T47D (cell line): ENCODE data around the gene SNTB2.

Experiments
- DNase-seq, 2 experiments: peaks; one replicate each; pipeline versions ENCODE4 v3.0.0 to v3.0.0-alpha.2; 2011 to 2012; ENCODE audit warnings: low read depth in 1 of 2, low spot score in 1 of 2
- JUND ChIP-seq: IDR thresholded peaks from 2 replicates; pipeline ENCODE4 v1.6.1; 2012; ENCODE audit warnings: low read depth
- in situ Hi-C: cut with HindIII; loops from 2 replicates; pipeline ENCODE4 v1.10.0; 2016; ENCODE audit warnings: low sequenced_read_pairs, low pct_unique_long_range_greater_than_20kb

SNTB2 gene

DNA sequence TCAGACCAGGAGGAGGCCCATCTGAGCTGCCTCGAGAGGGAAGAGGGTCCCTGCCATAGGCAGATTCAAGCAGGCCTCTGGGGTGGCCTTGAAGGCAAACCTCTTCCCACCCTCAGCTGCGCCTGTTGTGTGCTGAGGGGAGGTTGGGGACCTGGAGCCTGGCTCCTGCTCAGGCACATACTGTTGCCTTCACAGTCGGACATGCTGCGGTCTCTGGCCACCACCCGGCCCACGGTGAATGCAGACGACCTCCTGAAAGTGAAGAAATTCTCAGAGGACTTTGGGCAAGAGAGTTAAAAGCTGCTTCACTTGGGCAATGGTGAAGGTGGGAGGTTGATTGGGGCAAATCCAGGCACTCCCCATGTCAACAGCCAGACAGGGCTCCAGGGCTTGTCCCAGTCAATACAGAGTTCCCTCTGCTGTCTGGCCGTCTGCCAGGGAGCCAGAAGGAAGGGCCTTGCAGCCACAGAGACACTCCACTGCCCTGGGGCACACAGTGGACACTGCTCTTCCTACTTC is 137.1 kb downstream of the SNTB2 start:
- peak in 1 of 2 experiments; percentile 74 for DNase-seq
- TF ChIP-seq JUND, result no peak
- in situ Hi-C loops, result no loop called here

- no peak for TF ChIP-seq JUND
- in situ Hi-C loops, result no loop called here
- DNase-seq, result peak in 1 of 2 experiments; percentile 65
Measured at GRCh38 chr16:69324585-69325253, 137.8 kb downstream of the SNTB2 start.

DNA sequence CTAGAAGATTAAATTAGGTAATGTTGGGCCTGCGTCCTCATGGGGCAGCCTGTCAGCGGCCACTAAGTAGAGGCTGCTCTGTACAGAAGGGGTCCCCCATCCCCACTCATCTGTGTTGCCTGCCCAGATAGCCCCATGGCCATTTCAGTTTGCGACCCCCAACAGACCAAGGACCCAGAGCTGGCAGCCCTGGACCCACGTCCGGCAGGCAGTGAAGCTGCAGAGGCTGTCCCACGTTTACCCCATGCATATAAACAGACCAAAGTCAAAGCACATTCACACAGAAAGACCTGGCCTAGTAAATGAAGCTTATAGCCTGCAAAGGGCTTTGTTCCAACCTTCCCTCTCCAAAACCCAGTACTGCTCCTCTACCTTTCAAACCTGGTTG is 138.8 kb downstream of the SNTB2 start:
- DNase-seq, result no peak
- in situ Hi-C loops, result no loop called here
- TF ChIP-seq JUND, result no peak

DNA sequence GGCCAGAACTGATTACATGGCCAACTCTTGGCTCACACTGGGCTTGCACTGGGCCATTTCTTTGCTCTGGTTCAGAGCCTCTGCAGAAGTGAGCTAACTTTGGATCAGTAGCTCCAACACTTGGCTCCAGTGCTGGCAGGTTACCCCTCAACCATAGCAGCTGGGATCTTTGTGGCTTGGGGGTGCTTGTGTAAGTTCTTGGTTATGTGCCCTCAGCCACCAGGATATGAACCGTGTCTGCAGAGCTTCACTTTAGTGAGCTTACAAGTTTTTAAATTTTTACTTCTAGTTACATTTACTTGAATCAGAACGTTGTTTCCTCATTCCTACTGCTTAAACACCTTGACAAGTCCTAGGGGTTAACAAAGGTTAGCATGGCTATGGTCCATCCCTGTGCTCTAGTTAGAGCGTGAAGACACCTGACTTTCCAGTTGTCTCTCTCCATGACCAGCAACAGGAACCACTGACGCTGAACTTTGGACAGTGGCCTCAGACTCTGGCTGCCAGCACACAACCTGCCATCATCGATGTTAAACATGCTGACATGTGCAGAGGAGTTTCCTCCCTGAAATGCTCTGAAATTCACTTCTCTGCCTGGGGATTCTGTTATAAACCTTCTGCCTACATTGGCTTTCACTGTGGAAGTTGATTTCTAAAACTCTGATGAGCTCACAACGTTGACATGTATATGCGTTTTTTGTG is 139.4 kb downstream of the SNTB2 start:
- no peak for TF ChIP-seq JUND
- no peak for DNase-seq

GRCh38 chr16:69327585-69328310 is 140.8 kb downstream of the SNTB2 start:
- no peak for DNase-seq
- no peak for TF ChIP-seq JUND
- in situ Hi-C loops, result no loop called here

More for the DNA sequence above, 139.4 kb downstream of the SNTB2 start:
- in situ Hi-C loops, result no loop called here

DNA sequence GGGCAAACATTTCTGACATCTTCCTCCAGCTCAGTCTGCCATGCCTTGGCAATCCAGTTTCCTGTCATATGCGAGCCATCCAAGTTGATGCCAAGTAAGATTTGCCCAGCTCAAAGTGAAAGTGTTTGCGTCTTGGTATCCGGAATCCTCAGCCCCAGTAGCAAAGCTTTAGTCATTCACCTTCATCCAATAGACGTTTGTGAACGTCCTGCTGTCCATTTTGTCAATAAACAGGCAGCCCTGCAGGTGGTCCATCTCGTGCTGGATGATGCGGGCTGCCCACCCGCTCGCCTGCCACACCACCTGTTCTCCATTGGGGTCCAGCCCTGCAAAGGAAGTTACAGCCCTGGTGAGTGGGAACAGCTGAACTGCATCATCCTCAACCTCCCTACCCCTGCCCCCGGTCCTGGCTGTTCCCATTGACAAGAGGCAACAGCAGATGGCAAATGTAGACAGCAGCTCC is 141.9 kb downstream of the SNTB2 start:
- in situ Hi-C loops, result no loop called here
- TF ChIP-seq JUND, result no peak
- peak in 1 of 2 experiments; percentile 29 for DNase-seq

DNA sequence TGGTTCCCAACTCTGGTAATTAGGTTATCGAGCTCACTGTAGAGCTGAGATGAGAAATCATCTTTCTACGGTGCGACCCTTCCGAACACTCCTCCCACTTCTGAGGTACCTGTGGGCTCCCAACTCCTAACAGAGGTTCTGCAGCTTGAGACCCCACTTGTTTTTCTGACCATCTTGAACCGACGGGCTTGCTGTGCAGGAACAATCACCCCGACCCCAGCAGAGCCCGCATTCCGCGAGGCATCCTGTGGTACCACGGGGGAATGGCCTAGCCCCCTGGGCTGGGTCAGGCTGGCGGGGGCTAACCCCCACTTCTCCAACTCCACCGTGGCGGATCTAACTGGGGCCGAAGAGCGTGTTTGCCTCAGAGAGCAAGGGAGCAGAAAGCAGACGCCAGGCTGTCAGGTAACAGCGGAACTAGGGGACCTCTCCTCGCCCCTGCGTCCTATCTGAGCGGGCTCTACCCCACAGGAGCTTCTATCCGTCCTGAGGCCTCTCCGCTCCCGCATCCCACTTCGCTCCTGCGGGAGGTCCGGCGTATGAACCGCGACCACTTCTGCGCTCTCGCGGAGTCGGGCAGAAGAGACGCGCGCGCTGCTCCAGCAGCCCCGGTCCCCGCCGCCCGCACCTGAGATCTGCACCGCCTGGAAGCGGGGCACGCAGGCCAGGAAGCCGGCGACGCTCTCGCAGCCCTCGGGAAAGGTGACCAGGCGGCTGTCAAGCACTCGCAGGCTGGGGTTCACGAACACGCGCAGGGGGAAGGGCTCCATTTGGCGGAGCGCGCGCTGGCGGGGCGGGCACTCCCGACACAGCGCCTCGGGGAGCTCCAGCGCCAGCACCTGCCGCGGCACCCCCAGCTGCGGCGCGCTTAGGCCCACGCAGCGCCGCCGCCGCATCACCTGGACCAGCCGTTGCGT is 142.7 kb downstream of the SNTB2 start:
- no peak for TF ChIP-seq JUND
- peak in 1 of 2 experiments; percentile 73 for DNase-seq
- in situ Hi-C loops, result no loop called here

GRCh38 chr16:69330286-69331109 is 143.5 kb downstream of the SNTB2 start, which contains the start of gene PDF:
Gene PDF (minus strand): TSS chr16:69330588. CDS start chr16:69330570, 18 bp downstream.
- peak; percentile 89 to 95 for DNase-seq
- TF ChIP-seq JUND, result no peak
- in situ Hi-C loops, result no loop called here

GRCh38 chr16:69334696-69335095 is 147.7 kb downstream of the SNTB2 start:
- in situ Hi-C loops, result no loop called here
- TF ChIP-seq JUND, result no peak
- no peak for DNase-seq

DNA sequence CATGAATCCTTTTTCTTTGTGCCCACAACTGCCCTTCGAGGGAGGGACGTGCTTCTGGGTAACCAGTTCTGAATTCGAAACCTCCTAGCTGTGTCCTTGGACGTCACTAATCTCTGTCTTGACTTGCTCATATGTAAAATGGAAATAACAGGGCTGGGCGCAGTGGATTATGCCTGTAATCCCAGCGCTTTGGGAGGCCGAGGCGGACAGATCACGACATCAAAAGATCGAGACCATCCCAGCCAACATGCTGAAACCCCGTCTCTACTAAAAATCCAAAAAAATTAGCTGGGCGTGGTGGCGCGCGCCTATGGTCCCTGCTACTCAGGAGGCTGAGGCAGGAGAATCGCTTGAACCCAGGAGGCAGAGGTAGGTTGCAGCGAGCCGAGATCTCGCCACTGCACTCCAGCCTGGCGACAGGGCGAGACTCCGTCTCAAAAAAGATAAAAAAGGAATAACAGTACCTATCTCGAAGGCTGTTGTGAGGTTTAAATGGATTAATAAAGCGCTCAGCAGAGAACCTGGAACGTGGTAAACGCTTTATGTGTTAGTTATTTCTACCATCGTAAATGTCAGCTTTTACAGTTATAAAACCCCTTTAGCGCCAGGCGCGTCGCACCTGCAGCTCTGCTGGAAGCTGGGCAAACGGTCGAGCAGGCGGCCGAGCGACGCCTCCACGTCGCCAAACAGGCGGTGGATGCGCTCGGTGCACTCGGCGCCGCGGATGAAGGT is 151.8 kb downstream of the SNTB2 start:
- no peak for TF ChIP-seq JUND

More for the DNA sequence above, 151.8 kb downstream of the SNTB2 start:
- no peak for DNase-seq
- in situ Hi-C loops, result no loop called here
